ENCODE data around the gene WNK2. TPM values are rescaled to one million over a fixed set of nuclear protein-coding genes. Genes with fewer than 3 reads are reported as not detected.
"Not testable (repeated sequence)": the region's sequence is repeated elsewhere in the genome, so short reads cannot be mapped to it uniquely, and the experiment has no call there.

The WNK2 gene
- total RNA-seq, 4 donors from 2014 or later: 6.2 to 31.9 (median 18.9) TPM

- Histone ChIP-seq H3K27ac (no peak overlapping the region), H3K36me3 (no peaks in the 10 kb centered on the region), H3K4me3 (no peak overlapping the region), H3K4me1 (no peaks in the 10 kb centered on the region), H3K9me3 (no peaks in the 10 kb centered on the region), H3K27me3 (no peaks in the 10 kb centered on the region)
- no peak for DNase-seq
- intact Hi-C loops (cut with DNase I; ENCODE audit: low total_unique reads): no loop called here
- TF ChIP-seq POLR2A (IDR thresholded peaks at IDR 0.05) (no peak), CTCF (IDR thresholded peaks at IDR 0.05) (no peak)
Observed at GRCh38 chr9:93355827-93356226, 171.9 kb downstream of the WNK2 start.

- Histone ChIP-seq H3K27ac (no peak overlapping the region), H3K36me3 (no peaks in the 10 kb centered on the region), H3K9me3 (peaks cover 0 to 7% of the 10 kb centered on the region in 2 donors), H3K27me3 (no peaks in the 10 kb centered on the region), H3K4me3 (no peak overlapping the region), H3K4me1 (no peaks in the 10 kb centered on the region)
- DNase-seq: no peak
- intact Hi-C loops (cut with DNase I; ENCODE audit: low total_unique reads): no loop called here
- TF ChIP-seq CTCF (IDR thresholded peaks at IDR 0.05) (no peak), POLR2A (IDR thresholded peaks at IDR 0.05) (no peak)
Observed at GRCh38 chr9:93357649-93358048, 173.7 kb downstream of the WNK2 start.

- DNase-seq; H3K4me3 ChIP-seq; H3K27me3 ChIP-seq; H3K36me3 ChIP-seq; H3K27ac ChIP-seq; H3K4me1 ChIP-seq; H3K9me3 ChIP-seq; intact Hi-C loops (cut with DNase I; ENCODE audit: low total_unique reads): not testable (repeated sequence)
Observed at GRCh38 chr9:93359907-93360306, 176.0 kb downstream of the WNK2 start.

- peaks cover 0 to 7% of the 10 kb centered on the region in 2 donors for H3K9me3 ChIP-seq
- H3K27me3 ChIP-seq: no peaks in the 10 kb centered on the region
- intact Hi-C loops (cut with DNase I; ENCODE audit: low total_unique reads): no loop called here
- no peak overlapping the region for H3K27ac ChIP-seq
- no peak for TF ChIP-seq POLR2A (IDR thresholded peaks at IDR 0.05)
- no peak for TF ChIP-seq CTCF (IDR thresholded peaks at IDR 0.05)
- no peak for DNase-seq
- no peaks in the 10 kb centered on the region for H3K36me3 ChIP-seq
- H3K4me3 ChIP-seq: no peak overlapping the region
- H3K4me1 ChIP-seq: no peaks in the 10 kb centered on the region
Observed at GRCh38 chr9:93361995-93362394, 178.1 kb downstream of the WNK2 start.

DNA sequence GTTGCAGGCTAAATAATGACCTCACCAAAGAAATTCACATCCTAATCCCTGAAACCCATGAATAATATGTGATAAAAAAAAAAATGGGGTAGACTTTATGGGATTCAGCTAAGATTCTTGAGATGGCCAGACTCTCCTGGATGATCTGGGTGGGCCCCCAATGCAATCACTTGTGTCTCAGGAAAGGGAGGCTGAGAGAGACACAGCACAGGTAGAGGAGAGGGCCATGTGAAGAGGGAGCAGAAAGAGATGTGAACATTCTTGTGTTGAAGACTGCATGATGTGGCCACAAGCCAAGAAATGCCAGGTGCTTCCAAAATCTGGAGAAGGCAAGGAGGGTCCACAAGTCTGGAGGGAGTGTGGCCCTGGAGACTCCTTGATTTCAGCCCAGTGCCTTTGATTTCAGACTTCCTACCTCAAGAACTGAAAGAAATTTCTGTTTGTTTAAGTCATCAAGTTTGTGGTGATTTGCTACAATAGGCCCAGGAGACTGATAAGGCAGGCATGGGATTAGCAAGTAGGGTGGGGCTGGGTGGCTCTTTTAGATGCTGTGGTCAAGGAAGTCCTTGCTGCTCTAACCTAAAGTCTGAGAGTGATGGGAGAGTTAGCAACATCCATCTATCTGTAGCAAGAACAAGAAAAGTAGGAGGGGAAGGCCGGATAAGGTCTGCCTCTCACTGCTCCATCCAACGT is 180.9 kb downstream of the WNK2 start:
- no peaks in the 10 kb centered on the region for H3K4me1 ChIP-seq
- no peaks in the 10 kb centered on the region for H3K36me3 ChIP-seq
- no peak overlapping the region for H3K27ac ChIP-seq
- intact Hi-C loops (cut with DNase I; ENCODE audit: low total_unique reads): no loop called here
- no peak for DNase-seq
- H3K9me3 ChIP-seq: peaks cover 0 to 7% of the 10 kb centered on the region in 2 donors
- no peak for TF ChIP-seq CTCF (IDR thresholded peaks at IDR 0.05)
- TF ChIP-seq POLR2A (IDR thresholded peaks at IDR 0.05): no peak
- no peak overlapping the region for H3K4me3 ChIP-seq
- no peaks in the 10 kb centered on the region for H3K27me3 ChIP-seq
